ENCODE data around the gene NDUFS6.
"Not testable (repeated sequence)": the region's sequence is repeated elsewhere in the genome, so short reads cannot be mapped to it uniquely, and the experiment has no call there.

Gene NDUFS6

GRCh38 chr5:1815071-1815786 is 14.0 kb downstream of the NDUFS6 start:
- no peak for TF ChIP-seq ZFX (IDR thresholded peaks at IDR 0.05)
- TF ChIP-seq, protein P1, sequence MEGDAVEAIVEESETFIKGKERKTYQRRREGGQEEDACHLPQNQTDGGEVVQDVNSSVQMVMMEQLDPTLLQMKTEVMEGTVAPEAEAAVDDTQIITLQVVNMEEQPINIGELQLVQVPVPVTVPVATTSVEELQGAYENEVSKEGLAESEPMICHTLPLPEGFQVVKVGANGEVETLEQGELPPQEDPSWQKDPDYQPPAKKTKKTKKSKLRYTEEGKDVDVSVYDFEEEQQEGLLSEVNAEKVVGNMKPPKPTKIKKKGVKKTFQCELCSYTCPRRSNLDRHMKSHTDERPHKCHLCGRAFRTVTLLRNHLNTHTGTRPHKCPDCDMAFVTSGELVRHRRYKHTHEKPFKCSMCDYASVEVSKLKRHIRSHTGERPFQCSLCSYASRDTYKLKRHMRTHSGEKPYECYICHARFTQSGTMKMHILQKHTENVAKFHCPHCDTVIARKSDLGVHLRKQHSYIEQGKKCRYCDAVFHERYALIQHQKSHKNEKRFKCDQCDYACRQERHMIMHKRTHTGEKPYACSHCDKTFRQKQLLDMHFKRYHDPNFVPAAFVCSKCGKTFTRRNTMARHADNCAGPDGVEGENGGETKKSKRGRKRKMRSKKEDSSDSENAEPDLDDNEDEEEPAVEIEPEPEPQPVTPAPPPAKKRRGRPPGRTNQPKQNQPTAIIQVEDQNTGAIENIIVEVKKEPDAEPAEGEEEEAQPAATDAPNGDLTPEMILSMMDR (conservative IDR thresholded peaks at IDR 0.05), result no peak

DNA sequence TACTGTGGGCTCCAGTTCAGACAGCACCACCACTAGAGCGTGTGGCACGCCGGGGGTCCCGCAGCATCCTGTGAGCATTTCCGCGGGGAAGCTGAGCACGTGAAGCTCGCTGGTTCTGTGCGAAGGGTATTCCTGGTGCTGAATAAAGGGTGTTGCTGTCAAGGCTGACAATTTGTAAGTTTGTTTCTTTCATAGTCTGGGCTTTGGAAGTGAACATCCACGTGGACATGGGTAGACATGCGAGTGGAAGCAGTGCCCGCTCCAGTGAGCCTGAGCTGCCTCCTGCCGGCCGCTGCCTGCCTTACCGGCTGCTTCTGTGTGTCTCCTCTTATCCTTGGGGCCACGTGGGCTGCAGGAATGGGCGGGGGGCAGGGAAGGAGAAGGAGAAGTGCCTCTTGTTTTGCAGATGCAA is 14.7 kb downstream of the NDUFS6 start:
- TF ChIP-seq, protein P1 (conservative IDR thresholded peaks at IDR 0.05), result no peak
- no peak for TF ChIP-seq ZFX (IDR thresholded peaks at IDR 0.05)

More at GRCh38 chr5:1815071-1815786, 14.0 kb downstream of the NDUFS6 start:
- no peak overlapping the region for H3K27ac ChIP-seq

DNA sequence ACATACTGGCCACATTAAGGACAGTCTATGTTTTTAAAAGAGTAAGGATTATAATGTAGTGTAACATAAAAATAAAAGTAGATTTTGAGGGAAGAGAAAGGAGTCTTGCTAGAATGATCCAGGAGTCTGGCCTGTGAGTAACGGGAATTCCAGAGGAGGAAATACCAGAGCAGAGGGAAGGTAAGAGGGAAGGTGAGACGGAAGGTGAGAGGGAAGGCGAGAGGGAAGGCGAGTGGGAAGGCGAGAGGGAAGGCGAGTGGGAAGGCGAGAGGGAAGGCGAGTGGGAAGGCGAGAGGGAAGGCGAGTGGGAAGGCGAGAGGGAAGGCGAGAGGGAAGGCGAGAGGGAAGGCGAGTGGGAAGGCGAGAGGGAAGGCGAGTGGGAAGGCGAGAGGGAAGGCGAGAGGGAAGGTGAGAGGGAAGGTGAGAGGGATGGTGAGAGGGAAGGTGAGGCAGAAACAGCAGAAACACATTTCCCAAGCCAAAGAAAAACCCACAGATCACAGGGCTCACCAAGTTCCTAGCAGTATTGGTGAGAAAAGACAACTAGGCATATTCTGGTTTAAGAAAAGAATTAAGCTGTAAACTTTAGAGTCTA is 15.4 kb downstream of the NDUFS6 start:
- not testable (repeated sequence) for H3K27ac ChIP-seq

More for the DNA sequence above, 14.7 kb downstream of the NDUFS6 start:
- no peak overlapping the region for H3K27ac ChIP-seq

- H3K27ac ChIP-seq, result no peak overlapping the region
- TF ChIP-seq, protein P1 (conservative IDR thresholded peaks at IDR 0.05), result no peak
- TF ChIP-seq ZFX (IDR thresholded peaks at IDR 0.05), result no peak
Observed at GRCh38 chr5:1817261-1818043, 16.2 kb downstream of the NDUFS6 start.

DNA sequence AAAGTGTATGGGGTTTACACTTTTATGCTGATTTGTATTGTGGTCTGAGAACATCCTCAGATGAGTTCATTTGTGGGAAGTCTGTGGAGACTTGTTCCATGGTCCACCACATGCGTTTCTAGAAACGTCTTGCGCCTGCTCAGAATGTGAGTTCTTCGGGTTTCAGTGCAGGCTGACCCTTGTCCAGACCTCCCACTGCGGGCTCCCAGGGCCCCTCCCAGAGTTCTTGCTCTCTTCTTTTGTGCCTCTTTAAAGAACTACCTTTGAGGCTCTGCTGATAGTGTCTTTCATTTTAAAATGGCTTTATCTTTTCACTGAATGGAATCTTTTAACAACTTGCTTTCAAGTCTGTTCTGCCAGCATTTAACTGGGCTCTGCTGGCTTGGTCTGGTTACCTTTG is 17.6 kb downstream of the NDUFS6 start:
- TF ChIP-seq ZFX (IDR thresholded peaks at IDR 0.05), result no peak
- TF ChIP-seq, protein P1 (conservative IDR thresholded peaks at IDR 0.05), result no peak
- no peak overlapping the region for H3K27ac ChIP-seq

DNA sequence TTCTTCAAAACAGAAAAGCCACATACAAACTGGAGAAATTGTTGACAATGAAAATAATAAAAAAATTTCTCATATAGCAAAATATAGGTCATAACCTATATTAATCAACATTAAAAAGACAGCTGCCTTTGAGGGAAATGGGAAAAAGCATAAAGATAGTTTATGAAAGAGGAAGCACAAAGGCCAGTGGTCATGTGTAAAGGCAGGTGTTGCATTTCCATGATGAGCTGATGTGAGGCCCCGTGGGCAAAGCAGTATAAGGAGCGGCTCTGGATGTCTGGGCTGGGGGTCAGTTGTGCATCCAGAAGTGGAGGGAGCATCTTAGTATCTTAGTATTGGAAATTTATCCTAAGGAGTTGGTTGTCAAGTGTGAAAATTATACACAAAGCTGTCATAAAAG is 18.3 kb downstream of the NDUFS6 start:
- TF ChIP-seq, protein P1 (conservative IDR thresholded peaks at IDR 0.05), result no peak
- TF ChIP-seq ZFX (IDR thresholded peaks at IDR 0.05), result no peak

DNA sequence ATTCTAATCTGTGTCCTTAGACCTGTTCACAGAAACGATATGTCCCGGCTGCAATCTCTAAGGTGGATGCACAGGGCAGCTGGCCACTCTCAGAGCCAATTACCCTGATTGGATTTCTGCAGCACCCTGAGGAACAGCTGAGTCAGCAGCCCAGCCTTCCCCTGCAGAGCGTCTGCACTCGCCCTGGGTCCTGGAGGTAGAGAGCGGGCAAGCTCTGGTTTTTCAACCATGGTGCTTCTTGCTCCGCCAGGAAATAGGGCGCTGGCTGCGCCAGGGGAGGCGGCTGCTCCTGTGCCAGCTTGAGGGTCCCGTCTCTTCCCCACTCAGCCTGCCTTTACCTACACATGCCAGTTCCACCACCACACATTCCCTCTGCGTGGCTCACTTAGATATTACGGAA is 19.2 kb downstream of the NDUFS6 start:
- no peak for TF ChIP-seq ZFX (IDR thresholded peaks at IDR 0.05)
- TF ChIP-seq, protein P1 (conservative IDR thresholded peaks at IDR 0.05), result no peak
- no peak overlapping the region for H3K27ac ChIP-seq

More for the DNA sequence above, 18.3 kb downstream of the NDUFS6 start:
- H3K27ac ChIP-seq, result no peak overlapping the region
